GM21717 (cell line): ENCODE results near the gene FUS.
A peak's percentile ranks its signal among the peaks of the same experiment; 100 is the strongest.
"Not testable (repeated sequence)": the region's sequence is repeated elsewhere in the genome, so short reads cannot be mapped to it uniquely, and the experiment has no call there.

Experiments
- ATAC-seq: cut with Tn5 transposase; IDR thresholded peaks from one replicate; pipeline ENCODE4 v1.9.1; 2021; ENCODE audit warnings: mild to moderate bottlenecking, moderate library complexity; ENCODE audit not compliant: unreplicated experiment

FUS gene

GRCh38 chr16:31179747-31180459, at the start of gene FUS:
Gene FUS (plus strand): TSS chr16:31180139. CDS start chr16:31180215, 76 bp downstream.
- ATAC-seq, result peak; percentile 52

DNA sequence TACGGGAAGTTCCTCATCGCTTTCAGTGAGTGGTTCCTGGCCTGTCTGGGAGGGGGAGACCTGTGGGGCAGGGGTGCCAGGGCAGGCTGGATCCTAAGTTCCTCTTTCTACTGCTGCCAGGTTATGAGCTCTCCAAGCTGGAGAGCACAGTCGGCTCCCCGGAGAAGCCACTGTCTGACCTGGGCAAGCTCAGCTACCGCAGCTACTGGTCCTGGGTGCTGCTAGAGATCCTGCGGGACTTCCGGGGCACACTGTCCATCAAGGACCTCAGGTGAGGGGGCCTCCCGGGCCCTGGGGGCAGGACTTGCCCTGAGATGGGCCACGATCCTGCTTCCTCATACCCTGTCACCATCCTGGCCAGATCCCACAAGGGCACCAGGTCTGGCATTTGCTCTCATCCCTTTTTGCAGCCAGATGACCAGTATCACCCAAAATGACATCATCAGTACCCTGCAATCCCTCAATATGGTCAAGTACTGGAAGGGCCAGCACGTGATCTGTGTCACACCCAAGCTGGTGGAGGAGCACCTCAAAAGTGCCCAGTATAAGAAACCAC, 49.5 kb upstream of the FUS start:
- no peak for ATAC-seq

DNA sequence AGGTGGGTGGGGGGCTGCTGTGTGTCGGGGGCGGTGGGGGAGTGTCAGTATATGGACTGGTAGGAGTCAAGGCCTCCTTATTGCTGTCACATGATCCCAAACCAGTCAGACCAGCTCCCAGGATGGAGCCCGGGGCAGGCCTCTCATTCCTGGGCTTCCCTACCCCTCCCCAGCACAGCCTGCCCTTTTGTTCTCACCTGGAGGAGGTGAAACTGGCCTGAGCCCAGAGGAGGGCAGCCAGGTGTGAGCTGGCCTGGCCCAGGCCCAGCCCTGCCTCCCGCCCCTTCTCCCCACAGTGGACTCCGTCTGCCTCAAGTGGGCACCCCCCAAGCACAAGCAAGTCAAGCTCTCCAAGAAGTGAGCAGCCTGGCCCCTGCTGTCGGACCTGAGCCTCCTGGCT, 49.0 kb upstream of the FUS start:
- ATAC-seq, result no peak

- no peak for ATAC-seq
Measured at GRCh38 chr16:31131416-31131815, 48.5 kb upstream of the FUS start.

DNA sequence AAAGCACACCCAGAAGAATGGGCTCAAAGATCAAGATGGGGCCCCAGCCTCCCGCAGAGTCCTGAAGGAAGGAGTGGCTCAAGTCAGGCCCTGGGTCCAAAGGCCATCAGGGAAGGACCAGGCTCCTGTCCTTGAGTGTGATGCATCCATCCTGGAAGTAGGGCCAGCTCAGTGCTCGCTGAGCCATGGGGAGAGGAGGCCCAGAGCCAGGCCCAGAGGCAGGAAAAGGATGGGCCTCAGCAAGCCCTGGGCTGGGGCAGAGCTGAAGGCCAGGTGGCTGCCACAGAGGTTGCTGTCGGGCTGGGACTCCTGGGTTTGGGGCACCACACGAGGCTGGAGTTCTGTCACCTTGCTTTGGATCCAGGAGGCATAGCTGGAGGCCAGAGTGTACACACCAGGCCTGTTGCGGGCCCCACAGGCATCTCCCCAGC, 48.1 kb upstream of the FUS start:
- no peak for ATAC-seq

GRCh38 chr16:31132303-31132979, 47.5 kb upstream of the FUS start:
- ATAC-seq, result no peak

DNA sequence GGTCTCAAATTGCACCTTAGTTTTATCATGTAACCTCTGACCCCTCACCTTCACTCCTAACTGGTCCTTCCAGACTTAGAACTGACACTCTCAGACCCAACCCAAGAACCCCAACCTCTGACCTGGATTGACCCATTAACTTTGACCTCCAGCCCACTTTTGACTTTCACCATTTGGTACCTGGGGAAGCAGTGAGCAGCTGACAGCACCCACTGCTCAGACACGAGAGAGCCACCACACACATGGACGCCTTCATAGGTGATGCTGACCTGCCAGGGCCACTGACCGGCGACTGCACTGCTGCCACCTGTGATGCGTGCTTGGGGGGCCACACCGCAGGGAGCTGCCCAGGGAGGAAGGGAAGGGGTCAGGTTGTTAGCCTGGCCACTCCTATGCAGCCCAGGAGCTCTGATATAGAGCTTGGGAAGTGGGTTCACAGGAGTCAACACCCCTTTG, 46.9 kb upstream of the FUS start:
- no peak for ATAC-seq

DNA sequence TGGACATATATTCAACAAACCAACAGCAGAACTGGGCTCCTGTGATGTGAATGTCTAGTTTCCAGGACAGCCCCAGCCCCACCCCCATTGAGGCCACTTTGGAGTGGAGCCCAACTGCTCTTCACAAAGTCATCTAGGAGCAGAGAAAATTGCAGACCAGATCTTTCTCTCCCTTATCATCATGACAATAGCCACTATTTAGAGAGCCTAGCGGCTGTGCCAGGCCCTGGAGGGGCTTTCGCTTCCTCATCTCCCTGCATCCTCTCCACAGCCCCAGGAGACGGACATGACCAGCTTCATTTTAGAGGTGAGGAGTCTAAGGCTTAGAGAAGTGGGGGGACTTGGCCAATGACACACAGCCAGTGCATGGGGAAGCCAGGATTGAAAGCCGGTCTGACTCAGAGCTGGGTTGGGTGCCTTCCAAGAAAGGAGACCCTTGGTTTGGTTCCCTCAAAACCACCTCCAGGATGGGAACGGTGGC, 45.8 kb upstream of the FUS start:
- no peak for ATAC-seq

GRCh38 chr16:31134625-31135534, 45.1 kb upstream of the FUS start:
- no peak for ATAC-seq

GRCh38 chr16:31135535-31136286, 44.2 kb upstream of the FUS start, which contains the start of gene PRSS8:
Gene PRSS8 (minus strand): TSS chr16:31135727. CDS start chr16:31135498, 229 bp downstream.
- ATAC-seq, result no peak

DNA sequence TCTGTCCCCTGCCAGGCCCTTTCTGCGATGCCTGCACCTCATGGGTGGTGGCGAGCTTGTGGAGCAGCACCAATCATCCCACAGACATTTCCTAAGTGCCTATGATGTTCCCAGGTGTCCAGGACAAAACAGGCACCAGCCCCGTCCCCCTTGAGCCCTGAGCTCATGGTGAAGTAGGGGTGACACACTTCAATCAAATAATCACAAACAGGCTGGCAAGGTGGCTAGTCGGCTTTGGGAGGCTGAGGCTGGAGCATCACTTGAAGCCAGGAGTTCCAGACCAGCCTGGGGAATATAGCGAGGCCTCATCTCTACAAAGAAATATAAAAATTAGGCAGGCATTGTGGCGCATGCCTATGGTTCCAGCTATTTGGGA, 43.7 kb upstream of the FUS start:
- ATAC-seq, result no peak

GRCh38 chr16:31136822-31137499, 43.0 kb upstream of the FUS start:
- not testable (repeated sequence) for ATAC-seq

DNA sequence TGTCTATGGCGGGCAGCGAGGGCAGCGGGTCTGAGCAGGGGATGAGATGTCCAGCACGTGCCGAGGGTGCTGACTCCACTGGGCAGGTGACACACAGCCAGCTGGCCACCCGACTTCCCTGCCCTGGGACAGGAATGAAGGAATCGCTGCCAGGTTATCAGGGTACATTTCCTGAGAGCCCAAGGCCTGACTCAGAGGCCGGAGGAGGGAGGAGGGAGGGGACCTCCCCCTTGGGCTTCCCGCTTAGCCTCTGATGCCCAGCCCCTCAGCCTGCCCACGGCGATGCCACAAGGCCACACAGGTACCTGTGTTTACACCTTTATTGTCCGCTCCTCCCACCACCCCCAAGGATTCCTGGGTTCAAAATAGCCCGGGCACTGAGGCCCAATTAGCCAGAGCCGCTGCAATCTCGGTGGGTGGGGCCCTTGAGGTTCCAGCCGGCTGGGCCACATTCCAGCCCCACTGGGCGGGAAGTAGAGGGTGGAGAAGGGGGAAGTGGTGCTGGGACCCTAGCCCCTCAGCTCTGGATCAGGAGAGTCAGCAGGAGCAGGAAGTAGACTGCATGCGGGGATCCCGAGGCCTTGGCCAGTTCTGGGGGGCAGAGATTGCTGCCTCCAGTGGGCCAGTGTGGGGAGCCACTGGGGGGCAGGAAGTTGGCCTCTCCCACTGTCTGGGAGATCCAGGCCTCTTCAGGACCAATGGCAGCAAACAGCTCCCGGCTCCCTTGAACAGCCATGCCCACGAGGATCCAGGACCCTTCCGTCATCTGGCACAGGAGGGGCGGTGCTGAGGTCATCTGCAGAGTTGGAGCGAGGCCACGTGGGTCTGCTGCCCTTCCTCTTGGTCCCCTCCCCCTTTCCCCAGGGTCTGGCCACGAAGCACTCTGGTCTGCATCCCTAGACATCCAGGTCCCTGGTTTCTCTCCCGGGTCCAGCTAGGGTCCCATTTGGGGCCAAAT, 41.0 kb upstream of the FUS start:
- no peak for ATAC-seq

DNA sequence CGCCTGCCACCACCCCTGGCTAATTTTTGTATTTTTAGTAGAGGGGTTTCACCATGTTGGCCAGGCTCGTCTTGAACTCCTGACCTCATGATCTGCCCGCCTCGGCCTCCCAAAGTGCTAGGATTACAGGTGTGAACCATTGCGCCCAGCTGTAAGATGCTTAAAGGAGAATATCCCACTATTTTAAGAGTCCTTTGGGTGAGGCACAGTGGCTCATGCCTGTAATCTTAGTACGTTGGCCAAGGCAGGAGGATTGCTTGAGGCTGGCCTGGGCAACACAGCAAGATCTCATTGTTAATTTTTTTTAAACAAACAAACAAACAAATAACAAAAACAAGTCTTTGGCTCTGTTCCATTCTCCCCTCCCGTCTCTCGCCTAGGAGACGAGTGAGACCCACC, 38.9 kb upstream of the FUS start:
- not testable (repeated sequence) for ATAC-seq

DNA sequence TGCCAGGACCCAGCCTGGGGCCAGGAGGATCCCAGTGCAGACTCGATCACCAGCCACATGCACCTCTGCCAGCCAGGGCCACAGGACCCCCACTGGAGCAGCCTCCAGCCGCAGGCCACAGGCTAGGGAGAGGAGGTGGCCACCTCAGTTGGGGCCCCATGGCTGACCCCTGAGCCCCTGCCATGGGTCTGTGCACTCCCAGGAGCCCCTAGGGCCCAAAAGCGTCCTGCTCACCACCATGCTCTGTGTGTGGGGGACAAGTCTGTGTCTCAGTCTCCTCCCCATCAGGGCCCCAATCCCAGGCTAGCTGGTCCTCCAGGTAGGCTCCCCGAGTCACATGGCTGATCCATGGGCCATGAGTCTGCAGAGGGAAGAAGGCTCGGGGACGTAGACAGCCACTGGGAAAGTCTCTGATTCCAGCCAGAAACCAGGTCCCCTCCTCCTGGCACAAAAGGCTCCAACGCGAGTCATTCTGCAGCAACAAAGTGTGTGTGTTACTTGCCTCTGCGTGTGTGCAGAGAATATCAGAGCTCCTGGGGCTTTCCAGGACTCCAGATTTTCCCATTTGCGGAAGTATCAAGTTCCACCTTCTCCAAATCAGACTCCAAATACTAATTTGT, 38.3 kb upstream of the FUS start:
- no peak for ATAC-seq

DNA sequence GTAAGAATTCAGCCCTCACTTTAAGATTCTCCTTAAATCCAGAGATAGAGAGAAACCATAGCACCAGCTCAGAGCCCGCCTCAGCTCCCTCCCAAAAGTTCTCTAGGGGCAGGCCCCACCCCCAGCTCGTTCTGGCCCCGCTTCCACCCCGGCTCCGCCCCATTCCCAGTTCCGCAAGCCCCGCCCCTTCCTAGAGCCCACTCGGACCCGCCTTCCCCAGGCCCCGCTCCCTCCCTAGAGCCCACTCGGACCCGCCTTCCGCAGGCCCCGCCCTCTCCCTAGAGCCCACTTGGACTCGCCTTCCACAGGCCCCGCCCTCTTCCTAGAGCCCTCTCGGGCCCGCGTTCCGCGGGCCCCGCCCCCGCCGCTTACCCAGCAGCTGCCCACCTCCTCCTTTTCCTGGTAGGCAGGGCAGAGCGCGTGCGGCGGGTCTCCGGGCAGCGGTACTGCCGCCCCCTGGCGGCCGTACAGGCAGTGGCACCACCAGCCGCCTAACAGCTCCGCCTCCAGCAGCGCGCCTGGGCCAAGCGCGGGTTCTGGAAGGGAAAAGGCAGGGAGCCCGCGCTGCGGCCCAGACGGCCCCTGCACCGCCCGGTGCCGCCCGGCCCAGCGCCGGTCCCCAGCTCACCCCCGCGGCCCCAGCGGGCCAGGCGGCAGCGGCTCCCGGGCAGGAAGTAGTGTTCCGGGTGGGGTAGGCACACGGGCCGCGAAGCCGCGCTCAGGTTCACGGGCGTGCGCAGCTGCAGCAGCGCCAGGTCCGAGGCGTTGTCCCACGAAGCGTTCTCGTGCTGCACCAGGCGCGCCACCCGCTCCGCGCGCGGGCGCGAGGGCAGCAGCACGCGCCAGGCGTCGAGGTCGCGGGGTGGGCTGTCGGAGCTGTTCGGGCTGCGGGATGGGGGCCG, 37.6 kb upstream of the FUS start:
- ATAC-seq, result peak; percentile 81
